Stomach (tissue), 9 donors: ENCODE data around the gene HDAC9. TPM values are rescaled to one million over a fixed set of nuclear protein-coding genes. Genes with fewer than 3 reads are reported as not detected.

ENCODE experiments used
- DNase-seq, 2 donors: peaks; one replicate each; pipeline versions ENCODE4 v3.0.0 to v3.0.0-alpha.2; 2013 to 2019
- H3K27ac ChIP-seq, 5 donors: fragments of 200-600 bp in 4 of 5; sonication (generic) in 4 of 5; one replicate each; pipeline ENCODE4 v1.5.1; 2013 to 2019; ENCODE audit warnings: mild to moderate bottlenecking in 1 of 5, moderate library complexity in 1 of 5
- H3K27me3 ChIP-seq, 3 donors: fragments of 200-600 bp; sonication (generic); one replicate each; pipeline ENCODE4 v1.5.1; 2017 to 2019; ENCODE audit warnings: mixed run types in 1 of 3
- H3K36me3 ChIP-seq, 4 donors: fragments of 200-600 bp; sonication (generic); 1 replicate in 3 of 4; 2 replicates in 1 of 4; pipeline ENCODE4 v1.5.1; 2016 to 2019
- H3K4me1 ChIP-seq, 4 donors: fragments of 200-600 bp; sonication (generic); one replicate each; pipeline ENCODE4 v1.5.1; 2016 to 2019
- H3K4me3 ChIP-seq, 4 donors: fragments of 200-600 bp; sonication (generic) in 3 of 4; one replicate each; pipeline ENCODE4 v1.5.1; 2016 to 2019; ENCODE audit warnings: mild to moderate bottlenecking in 1 of 4
- H3K9me3 ChIP-seq, 4 donors: fragments of 200-600 bp; sonication (generic); one replicate each; pipeline ENCODE4 v1.5.1; 2016 to 2019
- EP300 ChIP-seq: sonication (generic); formaldehyde crosslinking; IDR thresholded peaks from one replicate; pipeline ENCODE4 v1.6.1; 2017; ENCODE audit warnings: antibody characterized with exemption
- POLR2A ChIP-seq, 4 donors: fragments of 450-650 bp; IDR thresholded peaks; one replicate each; pipeline ENCODE4 v1.6.1; 2016; ENCODE audit warnings: antibody characterized with exemption in 4 of 4, control low read depth in 2 of 4, mild to moderate bottlenecking in 1 of 4, moderate library complexity in 1 of 4
- POLR2AphosphoS5 ChIP-seq, 3 donors: sonication (generic); formaldehyde crosslinking; IDR thresholded peaks; one replicate each; pipeline ENCODE4 v1.6.1; 2016; ENCODE audit warnings: antibody characterized with exemption in 3 of 3
- WGBS, 5 donors: extraction: QIAGEN DNeasy Blood & Tissue Kit in 3 of 5; methylation state at CpG; one replicate each; pipeline versions ENCODE4 v1.1.5 to v1.1.7; 2013 to 2018; 5-methylcytosine and 5-hydroxymethylcytosine counted together
- intact Hi-C: fragments of 100-400 bp; cut with DNase I; formaldehyde crosslinking; loops from one replicate; pipeline ENCODE4 v1.15.1; 2023; ENCODE audit warnings: low total_unique reads
- polyA plus RNA-seq, 3 donors: library from polyadenylated mRNA; stranded (reverse); fragments of 200-250 nt; gene quantifications; one replicate each; pipeline ENCODE4 v1.2.3, GENCODE V29; 2013
- total RNA-seq, 5 donors: library from RNA; depleted of rRNA; stranded (reverse); fragments of >200 nt; gene quantifications; one replicate each; pipeline versions ENCODE4 v1.1.0 to v1.2.3, GENCODE V29; 2014 to 2016
- TF ChIP-seq, protein P1 (sequence below), 7 experiments: fragments of 450-650 bp in 4 of 7; fragments of 200-600 bp in 3 of 7; sonication (generic) in 3 of 7; IDR thresholded peaks; one replicate each; pipeline ENCODE4 v1.5.1; 2016 to 2019; ENCODE audit warnings: antibody characterized with exemption in 7 of 7, control low read depth in 2 of 7, mild to moderate bottlenecking in 1 of 7
- donor health status: healthy with polysubstance abuse.
- donor health status: Bipolar disorder and iron deficiency.
- donor health status: healthy.

HDAC9 gene
- total and polyA plus RNA-seq, 8 donors, result 1.4 to 60.0 (median 9.8) TPM

DNA sequence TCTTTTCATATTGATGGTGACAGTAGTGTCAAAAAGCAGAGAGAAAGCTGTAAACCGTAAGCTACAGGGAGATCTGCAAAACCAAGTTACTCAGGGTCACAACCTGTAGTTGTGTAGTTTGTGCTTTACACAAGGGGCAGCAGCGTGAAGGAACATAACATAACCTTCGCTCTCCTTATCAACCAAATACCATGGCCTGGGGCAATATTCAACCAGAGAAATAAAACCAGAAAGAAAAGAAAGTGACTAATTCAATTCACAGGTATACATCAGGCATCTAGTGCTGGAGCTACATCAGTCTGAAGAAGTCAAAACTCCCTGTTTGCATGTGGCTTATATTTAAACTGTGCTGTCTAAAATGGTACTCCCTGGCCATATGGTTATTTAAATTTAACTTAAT, 397.6 kb downstream of the HDAC9 start:
- Histone ChIP-seq H3K4me3 (no peak overlapping the region), H3K36me3 (no peaks in the 10 kb centered on the region), H3K9me3 (no peaks in the 10 kb centered on the region), H3K4me1 (peaks cover 0 to 18% (median 2%) of the 10 kb centered on the region in 4 donors), H3K27ac (no peak overlapping the region), H3K27me3 (no peaks in the 10 kb centered on the region)
- no peak for DNase-seq
- intact Hi-C loops, result no loop called here
- 58 to 78% (median 62%) methylated on average over 3 of the region's 3 CpGs for WGBS, 5 donors
- TF ChIP-seq EP300 (no peak), POLR2A (IDR thresholded peaks at IDR 0.05) (no peak), POLR2AphosphoS5 (IDR thresholded peaks at IDR 0.05) (no peak)
- TF ChIP-seq, protein P1, sequence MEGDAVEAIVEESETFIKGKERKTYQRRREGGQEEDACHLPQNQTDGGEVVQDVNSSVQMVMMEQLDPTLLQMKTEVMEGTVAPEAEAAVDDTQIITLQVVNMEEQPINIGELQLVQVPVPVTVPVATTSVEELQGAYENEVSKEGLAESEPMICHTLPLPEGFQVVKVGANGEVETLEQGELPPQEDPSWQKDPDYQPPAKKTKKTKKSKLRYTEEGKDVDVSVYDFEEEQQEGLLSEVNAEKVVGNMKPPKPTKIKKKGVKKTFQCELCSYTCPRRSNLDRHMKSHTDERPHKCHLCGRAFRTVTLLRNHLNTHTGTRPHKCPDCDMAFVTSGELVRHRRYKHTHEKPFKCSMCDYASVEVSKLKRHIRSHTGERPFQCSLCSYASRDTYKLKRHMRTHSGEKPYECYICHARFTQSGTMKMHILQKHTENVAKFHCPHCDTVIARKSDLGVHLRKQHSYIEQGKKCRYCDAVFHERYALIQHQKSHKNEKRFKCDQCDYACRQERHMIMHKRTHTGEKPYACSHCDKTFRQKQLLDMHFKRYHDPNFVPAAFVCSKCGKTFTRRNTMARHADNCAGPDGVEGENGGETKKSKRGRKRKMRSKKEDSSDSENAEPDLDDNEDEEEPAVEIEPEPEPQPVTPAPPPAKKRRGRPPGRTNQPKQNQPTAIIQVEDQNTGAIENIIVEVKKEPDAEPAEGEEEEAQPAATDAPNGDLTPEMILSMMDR (IDR thresholded peaks at IDR 0.05), result no peak

DNA sequence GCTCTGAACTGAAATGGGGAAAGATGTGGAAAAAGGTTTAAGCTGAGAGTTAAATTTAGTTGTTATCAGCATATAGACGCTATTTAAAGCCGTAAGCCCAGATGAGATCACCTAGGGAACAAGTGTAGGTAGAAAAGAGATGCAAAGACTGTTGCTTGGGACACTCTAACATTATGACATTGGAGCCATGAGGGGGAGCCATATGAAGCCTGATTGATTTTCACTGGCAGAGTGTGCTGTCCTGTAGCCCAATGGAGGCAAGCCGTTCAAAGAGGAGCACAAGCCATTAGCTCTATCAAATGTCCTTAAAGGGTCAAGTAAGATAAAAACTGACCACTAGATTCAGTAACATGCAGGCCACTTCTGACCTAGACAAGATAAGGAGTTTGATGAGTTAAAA, 398.6 kb downstream of the HDAC9 start:
- TF ChIP-seq POLR2A (IDR thresholded peaks at IDR 0.05) (no peak), POLR2AphosphoS5 (IDR thresholded peaks at IDR 0.05) (no peak), EP300 (no peak)
- TF ChIP-seq, protein P1 (IDR thresholded peaks at IDR 0.05), result no peak
- WGBS, 5 donors, result 77 to 90% (median 86%) methylated on average over 3 of the region's 3 CpGs
- H3K27ac ChIP-seq, result no peak overlapping the region
- no peaks in the 10 kb centered on the region for H3K36me3 ChIP-seq
- intact Hi-C loops, result no loop called here
- no peak for DNase-seq
- H3K4me3 ChIP-seq, result no peak overlapping the region
- no peaks in the 10 kb centered on the region for H3K27me3 ChIP-seq
- peaks cover 0 to 18% (median 2%) of the 10 kb centered on the region in 4 donors for H3K4me1 ChIP-seq
- no peaks in the 10 kb centered on the region for H3K9me3 ChIP-seq

DNA sequence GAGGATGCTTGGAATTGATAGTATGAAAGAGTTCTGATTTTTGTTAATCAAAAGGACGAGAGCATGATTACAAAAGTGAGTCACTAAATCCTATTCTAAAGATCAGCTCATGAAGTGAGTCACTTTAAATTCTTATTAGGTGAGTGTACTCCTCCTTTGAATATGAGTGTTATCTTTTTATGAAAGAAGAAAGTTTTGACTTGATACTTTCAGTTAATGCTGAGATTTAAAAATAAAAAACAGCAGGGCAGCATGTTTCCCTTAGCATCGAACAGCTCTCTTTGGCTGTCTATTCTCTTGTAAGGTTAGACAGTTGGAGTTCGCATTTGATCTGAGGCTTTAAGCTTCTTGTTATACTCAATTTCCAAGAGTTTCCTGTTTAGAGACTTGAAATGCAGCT, 399.9 kb downstream of the HDAC9 start:
- no peaks in the 10 kb centered on the region for H3K36me3 ChIP-seq
- no peaks in the 10 kb centered on the region for H3K9me3 ChIP-seq
- H3K27me3 ChIP-seq, result no peaks in the 10 kb centered on the region
- DNase-seq, result no peak
- no peak overlapping the region for H3K27ac ChIP-seq
- H3K4me3 ChIP-seq, result no peak overlapping the region
- H3K4me1 ChIP-seq, result peaks cover 0 to 8% (median 2%) of the 10 kb centered on the region in 4 donors
- WGBS, 5 donors, result 46 to 69% (median 62%) methylated on average over 3 of the region's 3 CpGs
- TF ChIP-seq, protein P1 (IDR thresholded peaks at IDR 0.05), result no peak
- TF ChIP-seq POLR2A (IDR thresholded peaks at IDR 0.05) (no peak), POLR2AphosphoS5 (IDR thresholded peaks at IDR 0.05) (no peak), EP300 (no peak)
- intact Hi-C loops, result no loop called here

DNA sequence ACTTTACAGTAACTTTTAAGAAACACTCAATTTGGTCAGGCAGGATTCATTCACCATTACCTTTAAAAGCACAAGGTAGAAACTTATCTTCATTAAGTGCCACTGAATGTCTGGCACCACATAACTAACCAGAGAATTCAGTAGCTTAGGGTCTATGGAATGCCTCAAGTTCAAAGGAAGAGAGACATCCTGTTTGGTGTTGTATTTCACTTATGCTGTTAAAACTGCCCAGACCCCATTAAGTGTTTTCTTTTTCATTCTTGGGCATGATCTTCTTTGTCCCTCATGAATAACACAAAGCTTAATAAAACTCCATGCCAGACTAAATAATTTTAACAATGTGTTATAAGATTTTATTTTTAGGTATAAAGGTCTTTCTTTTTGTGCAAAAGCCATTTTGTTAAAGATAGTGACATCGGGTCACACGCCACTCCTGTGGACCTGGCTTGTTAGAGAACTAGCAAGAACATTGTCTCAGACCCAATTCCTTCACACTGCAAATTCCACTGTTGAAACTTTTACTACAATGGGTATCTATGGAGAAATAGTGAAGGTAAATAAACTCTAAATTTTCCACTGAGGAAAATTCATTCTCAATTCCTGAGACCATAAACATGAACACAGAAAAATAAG, 400.9 kb downstream of the HDAC9 start:
- intact Hi-C loops, result no loop called here

More for the DNA sequence above, 400.9 kb downstream of the HDAC9 start:
- DNase-seq, result no peak
- 82 to 100% (median 87%) methylated on average over 2 of the region's 2 CpGs for WGBS, 5 donors
- Histone ChIP-seq H3K9me3 (no peaks in the 10 kb centered on the region), H3K4me1 (no peaks in the 10 kb centered on the region), H3K4me3 (no peak overlapping the region), H3K36me3 (no peaks in the 10 kb centered on the region), H3K27ac (no peak overlapping the region), H3K27me3 (no peaks in the 10 kb centered on the region)
- TF ChIP-seq POLR2AphosphoS5 (IDR thresholded peaks at IDR 0.05) (no peak), EP300 (no peak), POLR2A (IDR thresholded peaks at IDR 0.05) (no peak)
- TF ChIP-seq, protein P1 (IDR thresholded peaks at IDR 0.05), result no peak
